HG02885 (cell line): ENCODE results near the gene GRIK3.
"Not testable (repeated sequence)": the region's sequence is repeated elsewhere in the genome, so short reads cannot be mapped to it uniquely, and the experiment has no call there.

Source experiments
- ATAC-seq: cut with Tn5 transposase; IDR thresholded peaks from one replicate; pipeline ENCODE4 v1.9.1; 2021; ENCODE audit warnings: mild to moderate bottlenecking; ENCODE audit not compliant: unreplicated experiment, poor library complexity

Gene GRIK3

GRCh38 chr1:37034121-37035013 lies at the start of gene GRIK3:
Gene GRIK3, minus strand, starts transcription at chr1:37034515. Its CDS starts 407 bp downstream, at chr1:37034108.
- no peak for ATAC-seq

- no peak for ATAC-seq
Observed at GRCh38 chr1:37084013-37084412, 49.7 kb upstream of the GRIK3 start.

- ATAC-seq: no peak
Observed at GRCh38 chr1:37083603-37084002, 49.3 kb upstream of the GRIK3 start.

- ATAC-seq: not testable (repeated sequence)
Observed at GRCh38 chr1:37080296-37080986, 46.1 kb upstream of the GRIK3 start.

- no peak for ATAC-seq
Observed at GRCh38 chr1:37078866-37079265, 44.6 kb upstream of the GRIK3 start.

GRCh38 chr1:37076168-37076567 lies 41.9 kb upstream of the GRIK3 start:
- no peak for ATAC-seq

GRCh38 chr1:37073854-37074379 lies 39.6 kb upstream of the GRIK3 start:
- no peak for ATAC-seq

- ATAC-seq: no peak
Observed at GRCh38 chr1:37073152-37073853, 39.0 kb upstream of the GRIK3 start.

GRCh38 chr1:37071829-37072228 lies 37.5 kb upstream of the GRIK3 start:
- no peak for ATAC-seq

GRCh38 chr1:37070126-37070525 lies 35.8 kb upstream of the GRIK3 start:
- ATAC-seq: no peak

GRCh38 chr1:37069406-37069805 lies 35.1 kb upstream of the GRIK3 start:
- ATAC-seq: no peak

- no peak for ATAC-seq
Observed at GRCh38 chr1:37068897-37069296, 34.6 kb upstream of the GRIK3 start.

GRCh38 chr1:37068260-37068659 lies 33.9 kb upstream of the GRIK3 start:
- no peak for ATAC-seq

GRCh38 chr1:37064039-37064438 lies 29.7 kb upstream of the GRIK3 start:
- no peak for ATAC-seq

- ATAC-seq: no peak
Observed at GRCh38 chr1:37059346-37059745, 25.0 kb upstream of the GRIK3 start.

- ATAC-seq: no peak
Observed at GRCh38 chr1:37058424-37058988, 24.2 kb upstream of the GRIK3 start.

- ATAC-seq: no peak
Observed at GRCh38 chr1:37056325-37056724, 22.0 kb upstream of the GRIK3 start.

GRCh38 chr1:37055631-37056030 lies 21.3 kb upstream of the GRIK3 start:
- ATAC-seq: no peak

- no peak for ATAC-seq
Observed at GRCh38 chr1:37053173-37053572, 18.9 kb upstream of the GRIK3 start.

- ATAC-seq: no peak
Observed at GRCh38 chr1:37052120-37052519, 17.8 kb upstream of the GRIK3 start.
